ENCODE measurements around the gene MRAP. TPM values are rescaled to one million over a fixed set of nuclear protein-coding genes. Genes with fewer than 3 reads are reported as not detected.

MRAP gene
- total and polyA plus RNA-seq, 9 of the 15 experiments (the other 6 are each of a cell fraction or from before 2014, with no cell fraction given), result 0.63 to 2.3 TPM; not detected in 7

- no peak for TF ChIP-seq ZNF639 (CRISPR knock-in tag; conservative IDR thresholded peaks at IDR 0.05 in 1 of 2, IDR thresholded peaks at IDR 0.05 in 1 of 2)
- no peak for TF ChIP-seq HMGN3 (IDR thresholded peaks at IDR 0.05; ENCODE audit: borderline replicate concordance, extremely low read depth, insufficient read length, low read depth, low read length)
- TF ChIP-seq REST (IDR thresholded peaks at IDR 0.05; ENCODE audit: borderline replicate concordance), result peak; percentile 87
- TF ChIP-seq REST (CRISPR knock-in tag; IDR thresholded peaks at IDR 0.05; ENCODE audit: low read depth), result no peak
- no peak for TF ChIP-seq PHB2 (IDR thresholded peaks at IDR 0.05; ENCODE audit: low read depth)
- TF ChIP-seq EHMT2 (IDR thresholded peaks at IDR 0.05), result 0 out of 2 replicates have a peak, but pooled peaks have one; percentile 19
- peak; percentile 82 for TF ChIP-seq DEAF1 (CRISPR knock-in tag; IDR thresholded peaks at IDR 0.05)
- no peak for TF ChIP-seq MAX (CRISPR knock-in tag; IDR thresholded peaks at IDR 0.05)
- no peak for TF ChIP-seq ZNF445 (CRISPR knock-in tag; IDR thresholded peaks at IDR 0.05; ENCODE audit: low read depth)
- no peak for TF ChIP-seq USF2 (CRISPR knock-in tag; IDR thresholded peaks at IDR 0.05)
- TF ChIP-seq EGR1 (conservative IDR thresholded peaks at IDR 0.05), result no peak
- no peak for TF ChIP-seq ZNF511 (CRISPR knock-in tag; IDR thresholded peaks at IDR 0.05)
- no peak for TF ChIP-seq ETV5 (CRISPR knock-in tag; IDR thresholded peaks at IDR 0.05; ENCODE audit: low read depth)
- TF ChIP-seq DPF2 (IDR thresholded peaks at IDR 0.05), result no peak
These were observed 40.5 kb upstream of the MRAP start (continued) for GRCh38 chr21:32257962-32258785.

All from K562 (cell line).